Keratinocyte (primary cell): ENCODE measurements around the gene CCL15. TPM values are rescaled to one million over a fixed set of nuclear protein-coding genes. Genes with fewer than 3 reads are reported as not detected.
"Not testable (repeated sequence)": the region's sequence is repeated elsewhere in the genome, so short reads cannot be mapped to it uniquely, and the experiment has no call there.

Experiments used
- DNase-seq: peaks from one replicate; pipeline ENCODE4 v3.0.0-alpha.2; 2011; ENCODE audit warnings: low read depth, missing footprints, low spot score
- FAIRE-seq: peaks from 2 replicates; lab custom pipeline; 2011; peaks lifted over from hg19 to GRCh38; lab: Jason Lieb, UNC
- H2AFZ ChIP-seq: 2 replicates; pipeline ENCODE4 v1.6.0; 2012; ENCODE audit warnings: low read length, control low read depth, inconsistent platforms; ENCODE audit not compliant: control insufficient read depth
- H3K27ac ChIP-seq: 2 replicates; pipeline ENCODE4 v1.5.1; 2011; ENCODE audit warnings: low read length; ENCODE audit not compliant: control insufficient read depth, insufficient read depth
- H3K27me3 ChIP-seq: 3 replicates; pipeline ENCODE4 v1.6.0; 2011; ENCODE audit warnings: low read length; ENCODE audit not compliant: control insufficient read depth, insufficient read depth; ENCODE audit errors: extremely low read depth
- H3K36me3 ChIP-seq, 2 experiments: 2 replicates in 1 of 2; 3 replicates in 1 of 2; pipeline ENCODE4 v1.5.1; 2011; ENCODE audit warnings: low read length in 2 of 2, mild to moderate bottlenecking in 1 of 2; ENCODE audit not compliant: control insufficient read depth in 2 of 2, insufficient read depth in 2 of 2; ENCODE audit errors: extremely low read depth in 1 of 2
- H3K4me1 ChIP-seq: 3 replicates; pipeline ENCODE4 v1.5.1; 2011; ENCODE audit warnings: low read length; ENCODE audit not compliant: control insufficient read depth, insufficient read depth; ENCODE audit errors: extremely low read depth
- H3K4me2 ChIP-seq: 3 replicates; pipeline ENCODE4 v1.6.0; 2011; ENCODE audit warnings: low read depth, low read length; ENCODE audit not compliant: control insufficient read depth, insufficient read depth; ENCODE audit errors: extremely low read depth
- H3K4me3 ChIP-seq, 3 experiments: fragments of 200-600 bp in 1 of 3; sonication (generic) in 1 of 3; 2 replicates in 2 of 3; 3 replicates in 1 of 3; pipeline ENCODE4 v1.5.1; 2011 to 2016; ENCODE audit warnings: low read length in 3 of 3, mild to moderate bottlenecking in 3 of 3, control low read depth in 2 of 3, inconsistent platforms in 1 of 3, low read depth in 1 of 3, mixed read lengths in 1 of 3, mixed run types in 1 of 3, moderate library complexity in 1 of 3; ENCODE audit not compliant: control insufficient read depth in 2 of 3, insufficient read depth in 2 of 3; ENCODE audit errors: extremely low read depth in 1 of 3
- H3K79me2 ChIP-seq: 2 replicates; pipeline ENCODE4 v1.6.0; 2012; ENCODE audit warnings: low read length; ENCODE audit not compliant: control insufficient read depth, insufficient read depth
- H3K9ac ChIP-seq: 3 replicates; pipeline ENCODE4 v1.6.0; 2011; ENCODE audit warnings: low read length; ENCODE audit not compliant: control insufficient read depth, insufficient read depth; ENCODE audit errors: extremely low read depth
- H3K9me1 ChIP-seq: 3 replicates; pipeline ENCODE4 v1.6.0; 2011; ENCODE audit warnings: low read length; ENCODE audit not compliant: control insufficient read depth, insufficient read depth; ENCODE audit errors: extremely low read depth
- H3K9me3 ChIP-seq: 2 replicates; pipeline ENCODE4 v1.5.1; 2012; ENCODE audit warnings: low read depth, low read length; ENCODE audit not compliant: control insufficient read depth
- H4K20me1 ChIP-seq: 3 replicates; pipeline ENCODE4 v1.6.0; 2011; ENCODE audit warnings: low read length; ENCODE audit not compliant: control insufficient read depth, insufficient read depth; ENCODE audit errors: extremely low read depth
- EZH2 ChIP-seq: IDR thresholded peaks from one replicate; pipeline ENCODE4 v1.6.1; 2012; ENCODE audit warnings: inconsistent platforms, mild to moderate bottlenecking, low read length, moderate library complexity
- dilution Hi-C: fragments of 300-500 bp; cut with MboI; formaldehyde crosslinking; loops from one replicate; pipeline ENCODE4 v1.7.0; 2020; ENCODE audit warnings: low sequenced_read_pairs; ENCODE audit not compliant: extremely low pct_ligation_motif_present
- polyA plus RNA-seq, 5 experiments: library from polyadenylated mRNA; depleted of rRNA in 3 of 5; stranded (reverse) in 3 of 5; stranded (forward) in 1 of 5; unstranded in 1 of 5; fragments of >200 nt; gene quantifications; 1 replicate in 1 of 5; 2 replicates in 3 of 5; 3 replicates in 1 of 5; pipeline versions ENCODE4 v1.2.1 to v1.2.3, GENCODE V29; 2011 to 2012; ENCODE audit warnings: missing spikeins in 2 of 5, low read depth in 1 of 5, low replicate concordance in 1 of 5
- TF ChIP-seq, protein P1 (sequence below), 3 experiments: IDR thresholded peaks in 1 of 3; conservative IDR thresholded peaks in 1 of 3; optimal IDR thresholded peaks in 1 of 3; 2 replicates in 2 of 3; 3 replicates in 1 of 3; pipeline versions ENCODE3 to v1.5.1; 2011; ENCODE audit warnings: low read length in 3 of 3, mild to moderate bottlenecking in 3 of 3, moderate library complexity in 2 of 3, control low read depth in 1 of 3, inconsistent platforms in 1 of 3; ENCODE audit not compliant: insufficient read depth in 2 of 3; ENCODE audit errors: extremely low read depth in 1 of 3

Gene CCL15
- polyA plus RNA-seq, 1 donor (not counting 4 experiments of a cell fraction or from before 2014, with no cell fraction given): not detected

DNA sequence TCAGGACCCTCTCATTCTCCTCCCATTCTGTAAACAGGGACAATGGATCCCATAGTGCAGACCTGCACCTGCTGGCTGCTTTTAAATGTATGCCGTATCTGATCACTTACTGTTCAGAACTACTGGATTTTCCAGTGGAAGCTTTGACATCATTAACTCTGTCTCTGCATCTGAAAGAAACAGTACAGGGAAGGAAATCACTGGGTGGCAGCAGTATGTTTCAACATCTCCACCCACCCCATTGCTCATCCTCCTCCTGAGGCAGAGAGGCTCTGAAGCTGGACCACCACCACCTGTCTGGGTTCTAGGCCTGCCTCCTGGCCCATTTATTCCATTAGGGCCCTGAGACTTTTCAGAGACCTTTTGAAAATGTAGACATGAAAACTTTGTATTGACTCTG, 2.6 kb downstream of the CCL15 start:
- dilution Hi-C loops: loop anchor here (25.0 kb wide), 1 partner anchor 139 kb away; no protein-coding TSS in a partner anchor
- no peak overlapping the region for H3K9ac ChIP-seq
- no peaks in the 10 kb centered on the region for H3K36me3 ChIP-seq
- no peaks in the 10 kb centered on the region for H3K9me1 ChIP-seq
- H2AFZ ChIP-seq: no peak overlapping the region
- H3K27ac ChIP-seq: no peak overlapping the region
- H3K4me3 ChIP-seq: no peak overlapping the region
- no peak overlapping the region for H3K4me2 ChIP-seq
- DNase-seq: no peak
- FAIRE-seq: no peak
- H3K79me2 ChIP-seq: no peaks in the 10 kb centered on the region
- no peaks in the 10 kb centered on the region for H3K9me3 ChIP-seq
- TF ChIP-seq, protein P1, sequence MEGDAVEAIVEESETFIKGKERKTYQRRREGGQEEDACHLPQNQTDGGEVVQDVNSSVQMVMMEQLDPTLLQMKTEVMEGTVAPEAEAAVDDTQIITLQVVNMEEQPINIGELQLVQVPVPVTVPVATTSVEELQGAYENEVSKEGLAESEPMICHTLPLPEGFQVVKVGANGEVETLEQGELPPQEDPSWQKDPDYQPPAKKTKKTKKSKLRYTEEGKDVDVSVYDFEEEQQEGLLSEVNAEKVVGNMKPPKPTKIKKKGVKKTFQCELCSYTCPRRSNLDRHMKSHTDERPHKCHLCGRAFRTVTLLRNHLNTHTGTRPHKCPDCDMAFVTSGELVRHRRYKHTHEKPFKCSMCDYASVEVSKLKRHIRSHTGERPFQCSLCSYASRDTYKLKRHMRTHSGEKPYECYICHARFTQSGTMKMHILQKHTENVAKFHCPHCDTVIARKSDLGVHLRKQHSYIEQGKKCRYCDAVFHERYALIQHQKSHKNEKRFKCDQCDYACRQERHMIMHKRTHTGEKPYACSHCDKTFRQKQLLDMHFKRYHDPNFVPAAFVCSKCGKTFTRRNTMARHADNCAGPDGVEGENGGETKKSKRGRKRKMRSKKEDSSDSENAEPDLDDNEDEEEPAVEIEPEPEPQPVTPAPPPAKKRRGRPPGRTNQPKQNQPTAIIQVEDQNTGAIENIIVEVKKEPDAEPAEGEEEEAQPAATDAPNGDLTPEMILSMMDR (optimal IDR thresholded peaks at IDR 0.05 in 1 of 3, IDR thresholded peaks at IDR 0.05 in 1 of 3, conservative IDR thresholded peaks at IDR 0.05 in 1 of 3; ENCODE audit: extremely low read depth in 1 of 3, insufficient read depth in 2 of 3, low read length in 3 of 3): no peak
- TF ChIP-seq EZH2: no peak
- H4K20me1 ChIP-seq: no peaks in the 10 kb centered on the region
- H3K27me3 ChIP-seq: no peaks in the 10 kb centered on the region
- H3K4me1 ChIP-seq: no peaks in the 10 kb centered on the region

DNA sequence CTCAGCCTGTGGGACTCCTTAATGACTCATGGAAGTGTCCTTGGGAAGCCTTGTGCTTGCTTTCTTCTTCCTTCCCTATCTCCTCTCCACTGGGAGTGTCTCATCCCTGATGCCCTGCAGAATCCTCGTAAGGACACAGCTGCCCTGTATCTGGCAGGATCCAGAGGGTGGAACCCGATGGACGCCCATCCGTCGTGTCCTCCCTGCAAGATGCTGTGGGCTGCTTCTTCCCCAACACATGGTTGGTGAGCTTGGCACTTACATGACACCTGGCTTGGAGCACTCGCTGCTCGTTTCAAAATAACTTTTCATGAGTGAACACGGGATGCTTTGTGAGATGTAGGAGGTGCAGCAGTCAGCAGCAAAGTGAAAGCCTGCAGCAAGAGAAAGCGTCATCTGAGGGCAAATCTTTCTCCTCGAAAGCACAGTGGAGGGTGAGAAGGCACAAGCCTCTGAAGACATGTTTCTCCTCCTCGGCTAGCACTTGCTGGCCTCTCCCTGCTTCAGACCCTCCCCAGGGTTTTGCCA, 3.3 kb downstream of the CCL15 start:
- FAIRE-seq: no peak
- Histone ChIP-seq H2AFZ (no peak overlapping the region), H3K4me2 (no peak overlapping the region), H3K4me3 (no peak overlapping the region), H3K4me1 (no peaks in the 10 kb centered on the region), H3K9me3 (no peaks in the 10 kb centered on the region), H3K9me1 (no peaks in the 10 kb centered on the region), H3K27ac (no peak overlapping the region), H3K27me3 (no peaks in the 10 kb centered on the region), H3K36me3 (no peaks in the 10 kb centered on the region), H4K20me1 (no peaks in the 10 kb centered on the region), H3K9ac (no peak overlapping the region), H3K79me2 (no peaks in the 10 kb centered on the region)
- dilution Hi-C loops: loop anchor here (25.0 kb wide), 1 partner anchor 139 kb away; no protein-coding TSS in a partner anchor
- no peak for TF ChIP-seq EZH2
- TF ChIP-seq, protein P1 (optimal IDR thresholded peaks at IDR 0.05 in 1 of 3, IDR thresholded peaks at IDR 0.05 in 1 of 3, conservative IDR thresholded peaks at IDR 0.05 in 1 of 3; ENCODE audit: extremely low read depth in 1 of 3, insufficient read depth in 2 of 3, low read length in 3 of 3): no peak
- DNase-seq: no peak

DNA sequence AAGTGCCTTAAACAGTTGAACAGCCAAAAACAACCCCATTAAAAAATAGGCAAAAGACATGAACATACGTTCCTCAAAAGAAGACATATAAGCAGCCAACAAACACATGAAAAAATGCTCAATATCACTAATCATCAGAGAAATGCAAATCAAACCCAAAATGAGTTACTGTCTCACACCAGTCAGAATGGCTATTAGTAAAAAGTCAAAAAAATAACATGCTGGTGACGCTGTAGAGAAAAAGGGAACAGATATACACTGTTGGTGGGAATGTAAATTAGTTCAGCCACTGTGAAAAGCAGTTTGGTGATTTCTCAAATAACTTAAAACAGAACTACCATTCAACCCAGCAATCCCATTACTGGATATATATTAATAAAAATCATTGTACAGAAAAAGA, 6.0 kb downstream of the CCL15 start:
- not testable (repeated sequence) for H3K27me3 ChIP-seq, FAIRE-seq
- dilution Hi-C loops: loop anchor here (25.0 kb wide), 1 partner anchor 142 kb away; no protein-coding TSS in a partner anchor

More for the DNA sequence above, 6.0 kb downstream of the CCL15 start:
- not testable (repeated sequence) for H3K4me2 ChIP-seq, H3K9ac ChIP-seq, H2AFZ ChIP-seq, H3K9me1 ChIP-seq, H3K9me3 ChIP-seq, H3K79me2 ChIP-seq, H3K27ac ChIP-seq, H3K4me3 ChIP-seq, H3K36me3 ChIP-seq, H4K20me1 ChIP-seq, H3K4me1 ChIP-seq, DNase-seq
